IMR-90 (cell line): Measurements from ENCODE around the gene CST9L. TPM values are rescaled to one million over a fixed set of nuclear protein-coding genes. Genes with fewer than 3 reads are reported as not detected.

Experiments used
- ATAC-seq: fragments of 200-7000 bp; cut with Tn5 transposase; 2 replicates; pipeline ENCODE4 v1.9.1; 2020; ENCODE audit warnings: low read depth, mild to moderate bottlenecking, moderate library complexity
- BruUV-seq: library from RNA; stranded (reverse); fragments of 400-500 nt; replicated peaks from 2 replicates; lab custom pipeline; 2021; lab: Mats Ljungman, UMichigan
- CTCF ChIA-PET: fragments of 300-600 bp; formaldehyde crosslinking; extraction: SDS; loops from one replicate; lab custom pipeline; 2021; ENCODE audit warnings: antibody characterized with exemption; lab: Yijun Ruan, JAX
- POLR2A ChIA-PET: fragments of 300-600 bp; sonication (Branson Sonifier 250); formaldehyde crosslinking; loops from one replicate; lab custom pipeline; 2022; ENCODE audit warnings: antibody characterized with exemption; ENCODE audit not compliant: unreplicated experiment; lab: Charles Lee
- DNase-seq: peaks from one replicate; pipeline ENCODE4 v3.0.0; 2013
- H2AFZ ChIP-seq: replicated peaks from 2 replicates; pipeline ENCODE3; 2013; ENCODE audit warnings: low read length, mild to moderate bottlenecking; ENCODE audit not compliant: poor library complexity
- H2AK5ac ChIP-seq: 2 replicates; pipeline ENCODE4 v1.6.1; 2013; ENCODE audit warnings: low read depth, low read length, inconsistent platforms
- H2AK9ac ChIP-seq: replicated peaks from 2 replicates; pipeline ENCODE3; 2013; ENCODE audit warnings: mild to moderate bottlenecking, low read depth, low read length, moderate library complexity; ENCODE audit not compliant: poor library complexity
- H2BK120ac ChIP-seq: 2 replicates; pipeline ENCODE4 v1.6.1; 2013; ENCODE audit warnings: low read depth, low read length, inconsistent platforms
- H2BK15ac ChIP-seq: 3 replicates; pipeline ENCODE4 v1.6.1; 2013; ENCODE audit warnings: low read depth, low read length, inconsistent platforms
- H2BK20ac ChIP-seq: 2 replicates; pipeline ENCODE4 v1.6.1; 2013; ENCODE audit warnings: low read depth, mild to moderate bottlenecking, inconsistent platforms, low read length, moderate library complexity
- H2BK5ac ChIP-seq: 2 replicates; pipeline ENCODE4 v1.6.1; 2013; ENCODE audit warnings: mild to moderate bottlenecking, low read depth, low read length, inconsistent platforms; ENCODE audit not compliant: poor library complexity, severe bottlenecking
- H3K14ac ChIP-seq: replicated peaks from 2 replicates; pipeline ENCODE4 v1.6.1; 2013; ENCODE audit warnings: low read depth, low read length, inconsistent platforms
- H3K18ac ChIP-seq: 2 replicates; pipeline ENCODE4 v1.6.1; 2013; ENCODE audit warnings: low read depth, low read length, control low read depth
- H3K23ac ChIP-seq: 2 replicates; pipeline ENCODE4 v1.6.1; 2013; ENCODE audit warnings: low read depth, low read length, inconsistent platforms
- H3K27ac ChIP-seq: 2 replicates; pipeline ENCODE4 v1.5.1; 2013; ENCODE audit warnings: mild to moderate bottlenecking, control low read depth, low read length; ENCODE audit not compliant: insufficient read depth
- H3K27me3 ChIP-seq: 2 replicates; pipeline ENCODE4 v1.6.1; 2013; ENCODE audit warnings: low read length; ENCODE audit not compliant: control insufficient read depth, insufficient read depth
- H3K36me3 ChIP-seq: 2 replicates; pipeline ENCODE4 v1.6.1; 2013; ENCODE audit warnings: low read length, mixed read lengths; ENCODE audit not compliant: control insufficient read depth, insufficient read depth
- H3K4ac ChIP-seq: 2 replicates; pipeline ENCODE4 v1.6.1; 2013; ENCODE audit warnings: low read depth, low read length, inconsistent platforms
- H3K4me1 ChIP-seq: 2 replicates; pipeline ENCODE4 v1.6.1; 2013; ENCODE audit warnings: low read length, mixed read lengths; ENCODE audit not compliant: control insufficient read depth, insufficient read depth
- H3K4me2 ChIP-seq: 2 replicates; pipeline ENCODE4 v1.6.1; 2013; ENCODE audit warnings: low read depth, mild to moderate bottlenecking, control low read depth, low read length, moderate library complexity
- H3K4me3 ChIP-seq: 2 replicates; pipeline ENCODE4 v1.5.1; 2013; ENCODE audit warnings: low read depth, mild to moderate bottlenecking, control low read depth, low read length, moderate library complexity; ENCODE audit not compliant: insufficient read depth
- H3K56ac ChIP-seq: 2 replicates; pipeline ENCODE4 v1.6.1; 2013; ENCODE audit warnings: low read length, inconsistent platforms; ENCODE audit not compliant: insufficient read depth; ENCODE audit errors: extremely low read depth
- H3K79me1 ChIP-seq, 2 experiments: 2 replicates each; pipeline ENCODE4 v1.6.1; 2013; ENCODE audit warnings: low read length in 2 of 2, inconsistent platforms in 1 of 2, low read depth in 1 of 2
- H3K9ac ChIP-seq: 2 replicates; pipeline ENCODE4 v1.6.1; 2013; ENCODE audit warnings: low read depth, low read length, control low read depth
- H3K9me1 ChIP-seq: 2 replicates; pipeline ENCODE4 v1.6.1; 2013; ENCODE audit warnings: low read length, inconsistent platforms; ENCODE audit not compliant: insufficient read depth
- H3K9me3 ChIP-seq: 2 replicates; pipeline ENCODE4 v1.6.1; 2013; ENCODE audit warnings: low read length; ENCODE audit not compliant: control insufficient read depth, insufficient read depth
- H4K20me1 ChIP-seq: 2 replicates; pipeline ENCODE4 v1.6.1; 2013; ENCODE audit warnings: low read length, inconsistent platforms; ENCODE audit not compliant: insufficient read depth
- H4K5ac ChIP-seq: 2 replicates; pipeline ENCODE4 v1.6.1; 2013; ENCODE audit warnings: mild to moderate bottlenecking, low read depth, low read length, control low read depth
- H4K8ac ChIP-seq, 2 experiments: 2 replicates each; pipeline ENCODE4 v1.6.1; 2013; ENCODE audit warnings: low read depth in 2 of 2, low read length in 2 of 2, control low read depth in 1 of 2, inconsistent platforms in 1 of 2
- H4K91ac ChIP-seq: 2 replicates; pipeline ENCODE4 v1.6.1; 2013; ENCODE audit warnings: low read depth, low read length, inconsistent platforms; ENCODE audit not compliant: insufficient read depth
- BHLHE40 ChIP-seq: fragments of 150-350 bp; IDR thresholded peaks from 2 replicates; pipeline ENCODE4 v1.6.1; 2016; ENCODE audit warnings: mild to moderate bottlenecking, low read depth, low read length
- CEBPB ChIP-seq: IDR thresholded peaks from 2 replicates; pipeline ENCODE4 v1.6.1; 2012; ENCODE audit warnings: low read depth, low read length, improper control_type of control experiment
- CHD1 ChIP-seq: IDR thresholded peaks from 2 replicates; pipeline ENCODE4 v1.6.1; 2012; ENCODE audit warnings: low read depth, low read length, improper control_type of control experiment
- MAFK ChIP-seq: IDR thresholded peaks from 2 replicates; pipeline ENCODE4 v1.6.1; 2012; ENCODE audit warnings: low read depth, low read length, improper control_type of control experiment
- MXI1 ChIP-seq: IDR thresholded peaks from 2 replicates; pipeline ENCODE4 v1.6.1; 2012; ENCODE audit warnings: low read depth, mild to moderate bottlenecking, low read length, moderate library complexity, borderline replicate concordance
- NFE2L2 ChIP-seq: fragments of 150-350 bp; IDR thresholded peaks from 2 replicates; pipeline ENCODE4 v1.6.1; 2016; ENCODE audit warnings: low read depth, mild to moderate bottlenecking, low read length
- POLR2A ChIP-seq: IDR thresholded peaks from 2 replicates; pipeline ENCODE4 v1.6.1; 2012; ENCODE audit warnings: mild to moderate bottlenecking, low read depth, low read length
- RAD21 ChIP-seq: IDR thresholded peaks from 2 replicates; pipeline ENCODE4 v1.6.1; 2012; ENCODE audit warnings: low read length, improper control_type of control experiment
- RCOR1 ChIP-seq: IDR thresholded peaks from 2 replicates; pipeline ENCODE4 v1.6.1; 2012; ENCODE audit warnings: mild to moderate bottlenecking, low read length, improper control_type of control experiment; ENCODE audit not compliant: insufficient replicate concordance
- SMC3 ChIP-seq: fragments of 150-350 bp; IDR thresholded peaks from 2 replicates; pipeline ENCODE4 v1.6.1; 2016; ENCODE audit warnings: low read depth, mild to moderate bottlenecking, antibody characterized with exemption, low read length, moderate library complexity
- dilution Hi-C: fragments of 300-500 bp; cut with HindIII; formaldehyde crosslinking; loops from one replicate; pipeline ENCODE4 v1.14.3; 2018; ENCODE audit warnings: low sequenced_read_pairs; ENCODE audit not compliant: unreplicated experiment
- in situ Hi-C: fragments of 300-500 bp; cut with MboI; formaldehyde crosslinking; loops from 3 replicates; pipeline ENCODE4 v1.14.3; 2019; ENCODE audit warnings: low sequenced_read_pairs, inconsistent platforms, mixed read lengths
- intact Hi-C: fragments of 100-400 bp; cut with micrococcal nuclease; formaldehyde crosslinking; loops from 2 replicates; pipeline ENCODE4 v1.10.0; 2022
- polyA plus RNA-seq, 3 experiments: library from polyadenylated mRNA; depleted of rRNA; stranded (reverse); fragments of >200 nt; gene quantifications; 2 replicates each; pipeline ENCODE4 v1.2.3, GENCODE V29; 2012; ENCODE audit warnings: low replicate concordance in 1 of 3
- total RNA-seq: library from RNA; depleted of rRNA; stranded (reverse); fragments of >200 nt; gene quantifications from 2 replicates; pipeline ENCODE4 v1.2.3, GENCODE V29; 2012
- TF ChIP-seq, protein P1 (sequence below): fragments of 150-350 bp; IDR thresholded peaks from 2 replicates; pipeline ENCODE4 v1.6.1; 2016; ENCODE audit warnings: low read depth, mild to moderate bottlenecking, low read length, moderate library complexity, borderline replicate concordance

The CST9L gene
- total and polyA plus RNA-seq, 2 of the 4 experiments (the other 2 are of a cell fraction): not detected

- Histone ChIP-seq H3K4me3 (no peak overlapping the region), H4K20me1 (no peaks in the 10 kb centered on the region), H3K23ac (no peak overlapping the region), H4K5ac (no peak overlapping the region), H3K27ac (no peak overlapping the region), H3K56ac (no peak overlapping the region), H3K9ac (no peak overlapping the region), H2BK15ac (no peak overlapping the region), H4K91ac (no peak overlapping the region), H3K79me1 (no peaks in the 10 kb centered on the region), H3K27me3 (no peaks in the 10 kb centered on the region), H3K9me3 (no peaks in the 10 kb centered on the region), H3K9me1 (no peaks in the 10 kb centered on the region), H3K14ac (no peak overlapping the region), H2AK5ac (no peak overlapping the region), H2AFZ (no peak overlapping the region), H2AK9ac (no peak overlapping the region), H4K8ac (no peak overlapping the region), H3K4ac (no peak overlapping the region), H3K18ac (no peak overlapping the region), H3K4me1 (no peaks in the 10 kb centered on the region), H3K4me2 (no peak overlapping the region), H2BK5ac (no peak overlapping the region), H2BK20ac (no peak overlapping the region), H3K36me3 (no peaks in the 10 kb centered on the region), H2BK120ac (no peak overlapping the region)
- no peak for DNase-seq
- intact Hi-C loops: no loop called here
- dilution Hi-C loops: no loop called here
- ChIA-PET CTCF (no interaction called here), POLR2A (no interaction called here)
- TF ChIP-seq CHD1: no peak
- TF ChIP-seq, protein P1, sequence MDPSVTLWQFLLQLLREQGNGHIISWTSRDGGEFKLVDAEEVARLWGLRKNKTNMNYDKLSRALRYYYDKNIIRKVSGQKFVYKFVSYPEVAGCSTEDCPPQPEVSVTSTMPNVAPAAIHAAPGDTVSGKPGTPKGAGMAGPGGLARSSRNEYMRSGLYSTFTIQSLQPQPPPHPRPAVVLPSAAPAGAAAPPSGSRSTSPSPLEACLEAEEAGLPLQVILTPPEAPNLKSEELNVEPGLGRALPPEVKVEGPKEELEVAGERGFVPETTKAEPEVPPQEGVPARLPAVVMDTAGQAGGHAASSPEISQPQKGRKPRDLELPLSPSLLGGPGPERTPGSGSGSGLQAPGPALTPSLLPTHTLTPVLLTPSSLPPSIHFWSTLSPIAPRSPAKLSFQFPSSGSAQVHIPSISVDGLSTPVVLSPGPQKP: no peak
- no peak for TF ChIP-seq SMC3
- TF ChIP-seq MAFK: no peak
- TF ChIP-seq MXI1: no peak
- no peak for TF ChIP-seq NFE2L2
- TF ChIP-seq POLR2A: no peak
- TF ChIP-seq RAD21: no peak
- no peak for TF ChIP-seq CEBPB
- no peak for TF ChIP-seq BHLHE40
- no peak for TF ChIP-seq RCOR1
- ATAC-seq: no peak
- in situ Hi-C loops: no loop called here
- BruUV-seq: no TSS peak
These were observed 16.5 kb downstream of the CST9L start for GRCh38 chr20:23551786-23552185.
